ENCODE data around the gene RPL15.
A peak's percentile ranks its signal among the peaks of the same experiment; 100 is the strongest.
"Not testable (repeated sequence)": the region's sequence is repeated elsewhere in the genome, so short reads cannot be mapped to it uniquely, and the experiment has no call there.

RPL15 gene

DNA sequence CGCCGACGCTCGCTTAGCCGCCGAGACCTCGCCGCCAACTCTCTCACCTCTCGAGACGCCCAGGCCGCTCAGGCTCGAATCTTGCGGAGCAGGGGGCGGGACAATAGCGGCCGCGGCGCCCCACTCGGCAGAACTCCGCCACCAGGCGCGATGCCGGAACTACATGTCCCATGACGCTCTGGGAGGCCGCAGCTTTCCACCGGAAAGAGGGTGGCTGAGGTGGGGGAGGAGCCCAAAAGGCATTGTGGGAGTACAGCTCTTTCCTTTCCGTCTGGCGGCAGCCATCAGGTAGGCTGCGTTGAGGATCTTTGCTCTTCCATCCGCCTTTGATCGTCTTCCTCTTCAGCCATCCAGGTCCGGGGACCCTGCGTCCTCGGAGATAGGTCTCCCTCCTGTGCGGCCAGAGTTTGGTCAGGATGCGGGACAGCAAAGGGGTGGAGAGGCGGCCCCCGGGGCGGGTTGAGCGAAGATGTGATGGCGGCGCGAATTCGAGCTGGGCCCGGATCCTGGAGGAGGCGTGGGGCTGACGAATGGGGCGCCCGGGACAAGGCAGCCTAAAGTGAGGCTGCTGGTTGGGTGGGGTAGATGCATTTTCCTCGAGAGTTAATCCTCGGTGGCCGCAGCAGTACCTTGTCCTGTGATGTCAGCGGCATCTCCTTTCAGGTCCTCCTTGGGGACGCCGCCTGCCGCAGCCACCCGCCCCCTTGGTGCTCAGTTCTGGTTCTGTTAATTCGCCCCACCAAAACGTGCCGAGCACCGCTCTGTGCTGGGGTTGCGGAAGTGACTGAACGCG is at the start of gene RPL15, which contains the start of gene NKIRAS1:
Gene RPL15 (plus strand): TSS at position 247 of the 793 bp plus-strand sequence. CDS start 728 bp downstream, outside the sequence.
Gene NKIRAS1 (minus strand): TSS at position 105 of the 793 bp plus-strand sequence. CDS start 6,086 bp downstream, outside the sequence.
- DNase-seq = peak; percentile 97

DNA sequence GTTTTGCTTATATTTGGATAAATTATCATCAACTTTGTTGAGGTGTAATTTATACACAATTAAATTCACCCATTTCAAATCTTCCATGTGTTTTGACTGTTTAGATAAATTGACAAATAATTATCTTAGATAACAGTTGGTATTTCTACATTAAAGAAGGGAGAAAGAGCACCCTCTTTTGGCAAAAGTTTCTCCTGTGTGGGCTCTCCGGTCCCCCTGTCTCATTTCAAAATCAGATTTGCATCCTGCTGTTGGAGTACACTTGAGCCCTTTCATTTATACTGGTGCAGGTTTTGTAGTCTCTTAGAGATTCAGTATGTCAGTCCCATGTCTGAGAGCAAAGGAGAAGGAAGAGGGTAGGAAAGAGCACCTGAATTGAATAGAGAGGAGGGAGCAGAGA is 49.5 kb upstream of the RPL15 start:
- no peak for DNase-seq

DNA sequence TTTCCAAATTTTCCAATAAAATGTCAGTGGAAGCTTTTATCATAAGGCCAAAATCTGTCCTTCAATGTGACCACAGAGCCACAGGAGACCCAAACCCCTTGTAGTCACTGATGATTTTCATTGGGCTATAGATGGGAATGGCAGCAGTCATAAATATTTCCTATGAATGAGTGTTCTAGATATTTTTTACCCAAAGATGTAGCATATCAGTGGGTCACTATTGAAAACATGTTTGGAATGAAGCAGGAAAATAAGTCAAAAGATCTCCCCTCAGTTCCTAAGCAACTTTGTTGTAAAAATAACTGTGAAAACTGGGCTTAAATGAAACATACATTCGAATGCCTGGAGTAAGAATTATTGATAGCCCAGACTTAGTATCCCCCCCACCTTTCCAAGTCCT is 49.1 kb upstream of the RPL15 start:
- no peak for DNase-seq

DNA sequence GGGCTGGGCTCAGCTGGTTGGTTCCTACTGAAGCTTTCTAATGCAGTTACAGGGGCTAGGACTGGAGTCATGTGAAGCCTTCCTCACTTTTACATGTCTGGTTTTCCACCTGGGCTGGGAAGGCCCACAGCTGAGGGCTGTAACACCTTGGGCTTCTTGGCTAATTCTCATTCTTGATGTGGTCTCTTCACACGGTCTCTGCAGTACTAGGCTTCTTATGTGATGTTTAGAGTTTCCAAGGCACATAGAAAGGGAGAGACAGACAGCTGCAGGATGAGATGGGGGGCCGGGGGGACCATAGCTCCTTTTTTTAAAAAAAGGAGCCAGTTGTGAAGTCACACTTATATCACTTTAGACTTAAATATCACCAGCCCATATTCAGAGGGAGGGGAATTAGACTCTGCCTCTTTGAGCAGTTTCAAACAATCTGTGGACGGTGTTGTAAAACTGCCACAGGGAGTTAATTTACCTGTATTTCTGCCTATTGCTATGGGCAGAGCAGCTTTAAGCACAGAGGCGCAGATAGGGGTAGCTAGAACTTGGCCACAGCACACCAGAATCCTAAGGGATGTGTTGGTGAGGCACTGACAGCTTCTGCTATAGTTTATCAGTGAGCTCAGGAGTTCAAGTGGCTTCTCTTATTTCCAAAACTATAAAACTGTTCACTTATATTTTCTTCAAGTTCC is 46.8 kb upstream of the RPL15 start:
- DNase-seq = no peak

DNA sequence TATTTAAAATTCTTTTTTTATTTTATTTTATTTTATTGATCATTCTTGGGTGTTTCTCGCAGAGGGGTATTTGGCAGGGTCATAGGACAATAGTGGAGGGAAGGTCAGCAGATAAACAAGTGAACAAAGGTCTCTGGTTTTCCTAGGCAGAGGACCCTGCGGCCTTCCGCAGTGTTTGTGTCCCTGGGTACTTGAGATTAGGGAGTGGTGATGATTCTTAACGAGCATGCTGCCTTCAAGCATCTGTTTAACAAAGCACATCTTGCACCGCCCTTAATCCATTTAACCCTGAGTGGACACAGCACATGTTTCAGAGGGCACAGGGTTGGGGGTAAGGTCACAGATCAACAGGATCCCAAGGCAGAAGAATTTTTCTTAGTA is 46.3 kb upstream of the RPL15 start:
- DNase-seq = not testable (repeated sequence)

DNA sequence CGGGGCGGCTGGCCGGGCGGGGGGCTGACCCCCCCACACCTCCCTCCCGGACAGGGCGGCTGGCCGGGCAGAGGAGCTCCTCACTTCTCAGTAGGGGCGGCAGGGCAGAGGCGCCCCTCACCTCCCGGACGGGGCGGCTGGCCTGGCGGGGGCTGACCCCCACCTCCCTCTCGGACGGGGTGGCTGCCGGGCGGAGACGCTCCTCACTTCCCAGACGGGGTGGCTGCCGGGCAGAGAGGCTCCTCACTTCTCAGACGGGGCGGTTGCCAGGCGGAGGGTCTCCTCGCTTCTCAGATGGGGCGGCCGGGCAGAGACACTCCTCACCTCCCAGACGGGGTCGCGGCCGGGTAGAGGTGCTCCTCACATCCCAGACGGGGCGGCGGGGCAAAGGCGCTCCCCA is 45.6 kb upstream of the RPL15 start:
- DNase-seq = not testable (repeated sequence)

DNA sequence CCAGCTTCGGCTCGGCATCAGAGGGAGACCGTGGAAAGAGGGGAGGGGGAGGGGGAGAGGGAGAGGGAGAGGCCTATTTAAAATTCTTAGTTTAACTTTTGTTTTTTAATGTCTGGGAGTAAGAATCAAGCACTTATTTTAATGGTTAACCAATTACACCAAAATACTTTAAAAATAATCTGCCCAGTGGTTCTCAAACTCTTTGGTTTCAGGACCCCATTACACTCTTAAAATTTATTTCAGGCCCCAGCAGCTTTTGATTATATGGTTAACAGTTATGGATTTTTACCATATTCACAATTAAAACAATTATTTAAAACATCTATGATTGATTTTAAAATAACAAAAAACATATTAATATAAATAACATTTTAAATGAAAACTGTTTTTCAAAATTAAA is 44.6 kb upstream of the RPL15 start:
- no peak for DNase-seq

DNA sequence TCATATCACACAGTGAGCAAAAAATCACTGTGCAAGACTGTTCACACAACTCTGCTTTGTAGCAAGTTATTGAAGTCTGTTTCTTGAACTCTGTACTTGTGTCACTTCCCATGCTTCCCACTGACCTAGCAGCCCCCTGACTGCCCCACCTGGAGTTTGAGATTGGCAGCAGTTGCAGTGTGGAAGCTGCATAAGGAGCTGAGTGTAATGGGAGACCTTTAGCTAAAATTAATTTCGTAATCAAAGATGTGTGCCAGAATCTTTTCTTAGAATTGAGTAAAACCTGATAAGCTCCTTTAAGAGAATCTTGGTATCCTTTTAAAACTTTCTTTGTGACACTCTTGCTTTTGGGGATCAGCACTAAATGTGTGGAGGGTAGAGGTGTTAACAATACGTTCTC is 43.0 kb upstream of the RPL15 start:
- DNase-seq = no peak

DNA sequence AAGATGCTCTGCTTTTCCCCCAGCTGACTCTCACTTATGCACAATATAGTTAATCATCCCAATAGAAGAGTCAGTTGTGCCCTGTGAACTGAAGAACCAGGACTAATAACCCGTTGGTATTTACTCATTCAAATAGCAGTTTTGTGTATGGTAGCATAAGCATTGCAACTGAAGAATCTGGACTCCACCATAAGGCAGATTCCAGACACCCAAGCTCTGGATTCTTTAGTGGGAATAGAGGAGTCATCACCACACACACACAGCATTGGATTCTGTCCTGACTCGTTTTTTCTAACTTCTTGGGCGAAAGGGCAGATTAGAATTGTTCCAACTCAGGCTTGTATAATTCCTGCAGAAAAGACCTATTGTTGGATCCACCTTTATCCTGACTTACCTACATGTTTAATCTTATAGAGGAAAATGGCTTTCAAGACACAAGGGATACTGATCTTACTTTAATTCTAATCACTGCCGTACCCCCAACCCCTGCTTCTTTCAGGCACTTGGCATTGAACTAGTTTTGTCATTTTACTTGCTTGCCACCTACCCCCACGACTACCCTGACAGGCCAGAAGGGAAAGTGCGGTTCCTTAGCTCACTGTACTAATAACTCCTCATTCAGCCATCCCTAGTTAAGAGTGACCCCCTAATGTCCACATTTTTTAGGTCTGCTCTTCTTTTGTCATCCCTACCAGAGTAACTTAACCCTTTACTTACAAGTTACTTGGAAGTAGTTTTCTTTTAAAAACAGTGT is 42.4 kb upstream of the RPL15 start:
- DNase-seq = no peak

DNA sequence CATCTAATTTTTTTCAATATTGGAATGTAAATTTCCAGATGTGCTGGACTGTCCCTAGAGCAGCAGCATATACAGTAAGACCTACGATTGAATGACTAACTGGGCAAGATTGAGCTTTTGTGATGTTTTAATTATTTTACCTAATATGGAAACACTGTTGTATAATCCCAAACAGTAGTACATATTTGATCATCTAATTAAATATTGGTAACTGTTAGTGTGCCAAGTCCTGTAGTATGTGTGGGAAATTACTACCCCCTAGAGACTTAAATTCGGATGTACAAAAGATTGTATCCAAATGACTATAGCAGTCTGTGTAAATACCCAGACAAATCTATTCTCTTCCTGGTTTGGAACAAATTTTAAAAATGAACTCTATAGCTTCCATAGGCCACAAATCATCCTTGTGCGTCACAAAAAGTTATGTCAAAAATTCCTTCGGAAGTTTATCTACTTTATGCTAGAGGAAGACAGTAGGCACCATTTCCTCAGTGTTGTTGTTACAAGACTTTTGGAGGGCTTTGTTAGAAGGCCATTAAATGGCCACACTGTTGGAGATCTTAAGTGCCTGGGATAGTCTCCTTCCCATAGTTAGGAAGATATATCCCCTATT is 41.7 kb upstream of the RPL15 start:
- no peak for DNase-seq

DNA sequence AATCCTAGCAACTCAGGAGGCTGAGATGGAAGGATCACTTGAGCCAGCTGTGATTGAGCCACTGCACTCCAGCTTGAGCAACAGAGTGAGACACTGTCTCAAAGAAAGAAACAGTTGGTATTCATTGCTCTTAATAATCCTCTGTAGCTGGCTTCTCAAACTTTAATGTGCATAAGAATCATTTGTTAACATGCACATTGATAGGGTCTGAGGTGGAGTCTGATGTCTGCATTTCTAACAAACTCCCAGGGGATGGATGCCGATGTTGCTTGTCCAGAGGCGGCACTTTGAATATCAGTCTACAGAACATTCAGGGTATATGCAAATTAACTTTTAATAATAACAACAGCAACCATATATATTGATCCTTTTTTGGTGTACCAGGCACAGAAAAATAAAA is 40.0 kb upstream of the RPL15 start:
- DNase-seq = no peak

DNA sequence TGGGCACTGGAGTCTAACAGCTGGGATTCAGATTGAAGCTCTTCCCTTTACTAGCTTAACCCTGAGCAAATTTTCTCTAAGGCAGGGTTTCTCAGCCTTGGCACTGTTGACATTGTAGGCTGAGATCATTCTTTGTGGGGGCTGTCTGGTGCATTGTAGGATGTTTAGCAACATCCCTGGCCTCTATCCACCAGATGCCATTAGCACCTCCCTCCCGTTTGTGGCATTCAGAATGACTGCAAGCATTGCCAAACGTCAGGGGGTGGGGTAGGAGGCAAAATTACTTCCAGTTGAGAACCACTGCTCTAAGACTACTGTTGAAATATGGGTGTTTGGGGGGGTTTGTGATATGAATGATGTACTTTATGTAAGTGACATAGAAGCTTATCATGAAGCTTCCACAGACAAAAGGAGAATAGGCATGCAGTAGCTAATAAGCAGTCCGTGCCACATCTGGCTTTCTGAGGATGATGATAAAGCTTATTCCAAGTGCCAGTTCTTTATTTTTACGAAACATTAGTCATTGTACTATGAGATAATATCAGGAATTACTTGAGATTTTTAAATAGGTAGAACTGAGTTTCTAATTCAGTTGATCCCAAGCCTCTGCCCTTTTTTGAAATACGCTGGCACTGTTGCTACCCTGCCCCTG is 39.5 kb upstream of the RPL15 start:
- no peak for DNase-seq

DNA sequence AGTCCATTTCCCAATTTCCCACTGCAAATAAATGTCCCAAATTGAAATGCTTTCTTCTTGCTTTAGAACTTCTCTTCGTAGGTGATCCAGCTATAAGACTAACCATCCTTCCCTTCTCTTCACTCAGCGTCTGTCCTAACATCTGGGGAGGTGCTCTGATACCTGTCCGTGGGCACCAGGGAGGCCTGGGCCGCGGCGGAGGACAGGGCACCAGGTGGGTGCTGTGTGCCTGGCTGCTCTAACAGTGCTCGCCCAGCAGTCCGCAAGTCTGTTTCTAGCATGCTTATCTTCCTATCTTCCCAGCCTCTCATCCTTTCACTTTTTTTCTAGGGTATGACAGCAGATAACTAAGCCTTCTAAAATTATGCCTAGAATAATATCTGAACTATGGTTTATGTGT is 37.4 kb upstream of the RPL15 start:
- DNase-seq = no peak

DNA sequence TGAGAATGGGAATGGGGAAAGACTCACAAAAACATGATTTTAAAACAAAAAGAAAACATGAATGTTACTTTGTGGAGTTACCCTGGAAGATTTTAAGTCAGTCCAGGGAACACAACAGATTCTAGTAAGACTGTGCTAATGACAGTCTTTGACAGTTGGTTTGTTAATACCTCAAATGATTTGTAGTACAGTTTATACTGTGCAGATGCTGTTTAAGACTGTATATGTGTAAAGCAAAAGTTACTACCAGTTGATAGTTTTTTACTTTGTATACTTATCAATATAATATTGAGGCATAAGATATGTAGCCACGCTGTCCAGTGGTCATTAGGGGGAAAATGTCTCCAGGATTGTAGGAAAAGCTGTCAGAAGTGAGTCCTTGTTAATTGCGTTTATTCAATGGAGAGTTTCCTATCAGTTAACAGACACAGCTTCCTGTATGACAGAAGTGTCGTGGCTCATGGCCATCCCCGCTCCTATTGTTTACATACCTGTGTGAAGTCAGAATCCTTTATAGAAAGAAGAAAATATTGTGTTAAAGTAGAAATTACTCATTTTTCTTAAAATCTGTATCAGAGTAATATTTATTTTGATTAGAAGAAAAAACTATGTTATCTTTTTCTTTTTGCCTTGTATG is 36.1 kb upstream of the RPL15 start:
- DNase-seq = no peak

DNA sequence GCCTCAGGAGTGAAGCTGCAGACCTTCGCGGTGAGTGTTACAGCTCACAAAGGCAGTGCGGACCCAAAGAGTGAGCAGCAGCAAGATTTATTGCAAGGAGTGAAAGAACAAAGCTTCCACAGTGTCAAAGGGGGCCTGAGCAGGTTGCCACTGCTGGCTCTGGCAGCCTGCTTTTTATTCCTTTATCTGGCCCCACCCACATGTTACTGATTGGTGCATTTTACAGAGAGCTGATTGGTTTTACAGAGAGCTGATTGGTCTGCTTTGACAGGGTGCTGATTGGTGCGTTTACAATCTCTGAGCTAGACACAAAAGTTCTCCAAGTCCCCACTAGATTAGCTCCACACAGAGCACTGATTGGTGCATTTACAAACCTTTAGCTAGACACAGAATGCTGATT is 34.9 kb upstream of the RPL15 start:
- DNase-seq = not testable (repeated sequence)

DNA sequence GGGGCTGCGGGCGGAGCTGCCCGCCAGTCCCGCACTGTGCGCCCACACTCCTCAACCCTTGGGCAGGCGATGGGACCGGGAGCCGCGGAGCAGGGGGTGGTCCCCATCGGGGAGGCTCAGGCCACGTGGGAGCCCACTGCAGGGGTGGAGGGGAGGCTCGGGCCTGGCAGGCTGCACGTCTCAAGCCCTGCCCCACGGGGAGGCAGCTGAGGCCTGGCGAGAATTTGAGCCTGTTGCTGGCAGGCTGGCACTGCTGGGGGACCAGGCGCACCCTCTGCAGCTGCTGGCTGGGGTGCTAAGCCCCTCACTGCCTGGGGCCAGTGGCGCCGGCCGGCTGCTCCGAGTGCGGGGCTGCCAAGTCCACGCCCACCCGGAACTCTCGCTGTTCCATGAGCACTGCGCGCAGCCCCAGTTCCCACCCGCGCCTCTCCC is 34.4 kb upstream of the RPL15 start:
- no peak for DNase-seq

DNA sequence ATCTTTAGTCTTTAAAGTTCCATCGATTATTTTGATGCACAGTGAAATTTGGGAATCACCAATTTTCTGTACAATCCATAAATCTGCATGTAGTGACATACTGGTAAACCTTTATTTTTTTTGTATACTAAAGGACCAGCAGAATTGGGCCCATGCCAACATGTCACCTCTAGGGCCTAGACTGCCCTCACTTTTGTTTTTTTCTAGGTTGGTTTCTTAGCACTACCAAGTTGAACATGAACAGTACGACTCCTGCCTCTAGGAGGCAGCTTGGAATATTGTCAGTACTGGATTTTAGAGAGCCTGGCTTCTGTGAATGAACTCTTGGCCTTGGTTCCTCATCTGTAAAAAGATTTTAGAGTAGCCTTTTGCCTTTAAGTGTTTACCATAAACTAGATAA is 32.5 kb upstream of the RPL15 start:
- no peak for DNase-seq

DNA sequence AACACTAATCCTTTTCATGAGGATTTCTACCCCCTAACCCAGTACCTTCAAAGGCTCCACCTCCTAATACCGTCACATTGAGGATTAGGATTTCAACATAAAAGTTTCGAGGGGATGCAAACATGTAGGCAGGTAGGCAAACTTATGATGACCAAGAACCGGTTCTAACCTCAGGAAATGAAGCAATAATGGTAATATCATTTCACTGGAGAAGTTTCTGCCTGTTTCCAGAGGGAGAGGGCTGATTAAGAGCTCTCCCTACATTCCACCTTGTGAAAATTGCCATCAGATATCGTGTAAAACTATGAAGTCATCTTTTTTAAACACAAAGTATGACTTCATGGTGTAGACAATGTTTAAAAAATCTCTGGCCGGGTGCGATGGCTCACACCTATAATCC is 31.7 kb upstream of the RPL15 start:
- no peak for DNase-seq

DNA sequence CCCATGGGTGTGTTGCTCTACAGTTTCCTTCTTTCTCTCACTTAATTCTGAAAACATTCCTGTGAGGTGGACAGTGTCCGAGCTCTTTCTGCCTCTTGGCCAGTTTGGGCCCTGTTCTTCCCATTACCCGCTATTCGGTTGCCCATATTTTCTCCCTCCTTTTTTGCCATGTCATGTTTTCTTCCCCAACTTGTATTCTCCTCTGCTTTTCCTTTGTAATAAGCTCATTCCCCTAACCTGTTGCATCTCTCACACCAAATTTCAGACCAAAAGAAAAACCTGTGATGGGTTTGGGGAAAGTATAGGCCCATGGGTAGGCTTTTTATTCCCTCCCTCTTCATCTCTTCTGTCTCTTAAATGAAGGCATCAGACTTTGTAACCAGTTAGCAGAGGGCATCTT is 30.6 kb upstream of the RPL15 start:
- no peak for DNase-seq

DNA sequence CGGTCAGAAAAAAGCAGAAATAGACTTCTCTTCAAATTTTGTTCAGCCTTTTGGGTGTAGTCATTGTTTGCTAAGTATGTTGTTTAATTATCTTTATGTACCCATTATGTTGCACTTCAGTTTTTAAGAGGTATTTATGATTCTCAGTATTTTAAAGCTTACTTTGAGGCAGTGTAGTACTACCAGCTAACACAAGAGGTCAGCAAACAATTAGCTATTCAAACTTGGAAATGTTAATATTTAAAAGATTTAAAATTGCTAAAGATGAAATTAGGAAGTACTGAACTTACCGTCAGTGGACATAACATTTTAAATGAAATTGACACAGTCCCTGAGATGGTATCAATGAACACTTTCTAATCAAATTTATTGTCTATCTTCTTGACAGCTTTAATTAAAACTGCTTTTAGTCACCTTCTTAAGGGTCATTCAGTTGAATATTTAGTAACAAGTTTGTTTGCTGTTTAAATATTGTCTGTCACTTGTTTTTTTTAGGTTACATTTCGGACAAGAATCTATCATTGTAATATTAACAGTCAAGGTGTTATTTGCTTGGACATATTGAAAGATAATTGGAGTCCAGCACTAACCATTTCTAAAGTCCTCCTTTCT is 28.2 kb upstream of the RPL15 start:
- DNase-seq = no peak

DNA sequence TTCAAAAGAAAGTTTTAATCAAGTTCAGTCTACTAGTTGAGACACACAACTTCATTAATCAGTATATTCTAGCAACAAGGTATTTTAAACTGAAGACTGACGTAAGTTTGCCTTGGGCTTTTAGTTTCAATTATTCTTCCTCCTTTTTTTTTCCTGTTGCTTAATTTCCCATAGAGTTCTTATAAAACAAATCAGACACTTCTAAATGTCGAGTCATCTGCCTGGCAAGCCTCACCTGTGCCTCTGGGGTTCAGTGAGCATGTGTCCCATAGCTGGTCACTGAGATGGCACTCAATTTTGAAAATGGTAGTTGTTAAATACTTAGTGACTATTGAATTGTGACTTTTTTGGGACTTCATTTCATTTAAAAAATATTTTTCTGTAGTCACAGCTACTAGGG is 27.5 kb upstream of the RPL15 start:
- DNase-seq = no peak

DNA sequence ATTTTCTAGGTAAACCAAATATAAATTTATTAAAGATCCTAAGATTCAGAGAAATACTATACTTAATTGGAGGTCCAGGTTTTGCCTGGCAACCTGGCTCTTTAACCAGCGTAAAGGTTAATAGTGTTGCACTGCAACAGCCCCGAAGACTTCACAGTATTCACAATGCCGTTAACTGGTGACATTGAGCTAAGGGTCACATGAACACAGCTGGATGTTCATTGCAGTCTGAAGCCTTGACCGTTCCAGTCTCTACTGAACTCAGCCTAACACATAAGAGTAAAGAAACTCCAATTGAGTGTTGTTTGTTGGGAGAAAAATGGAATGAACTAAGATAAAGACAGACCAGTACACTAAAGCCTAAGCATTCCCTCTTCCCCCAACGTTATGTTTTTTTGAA is 27.0 kb upstream of the RPL15 start:
- DNase-seq = no peak

All from CD4-positive, alpha-beta T cell treated with Interferon gamma for 1 hour (primary cell).